OCI-M2 (cell line): ENCODE measurements around the gene UBR3.
"Not testable (repeated sequence)": the region's sequence is repeated elsewhere in the genome, so short reads cannot be mapped to it uniquely, and the experiment has no call there.

Experiments used
- DNase-seq: peaks from one replicate; lab custom pipeline; 2025; ENCODE audit not compliant: unreplicated experiment; lab: John Stamatoyannopoulos, UW

UBR3 gene

DNA sequence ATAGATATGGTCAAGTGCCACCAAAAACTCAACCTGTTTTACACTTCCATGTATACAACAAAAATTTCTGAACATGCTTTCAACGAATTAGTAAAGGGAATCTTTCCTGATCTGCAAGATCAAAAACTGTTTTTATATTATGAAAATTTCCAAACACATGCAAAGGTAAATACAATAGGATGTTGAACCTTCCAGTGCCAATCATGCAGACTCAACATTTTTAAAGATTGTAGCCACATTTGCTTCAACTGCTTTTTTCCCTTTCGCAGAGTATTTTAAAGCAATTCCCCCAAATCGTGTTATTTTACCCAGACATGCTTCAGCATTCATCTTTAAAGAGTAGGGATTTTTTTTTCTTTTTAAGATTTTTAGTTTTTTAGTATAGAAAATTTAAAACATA lies 40.3 kb downstream of the UBR3 start:
- DNase-seq, result no peak

- DNase-seq, result no peak
These were observed 41.7 kb downstream of the UBR3 start for GRCh38 chr2:169868951-169869350.

GRCh38 chr2:169871369-169871768 lies 44.1 kb downstream of the UBR3 start:
- not testable (repeated sequence) for DNase-seq

DNA sequence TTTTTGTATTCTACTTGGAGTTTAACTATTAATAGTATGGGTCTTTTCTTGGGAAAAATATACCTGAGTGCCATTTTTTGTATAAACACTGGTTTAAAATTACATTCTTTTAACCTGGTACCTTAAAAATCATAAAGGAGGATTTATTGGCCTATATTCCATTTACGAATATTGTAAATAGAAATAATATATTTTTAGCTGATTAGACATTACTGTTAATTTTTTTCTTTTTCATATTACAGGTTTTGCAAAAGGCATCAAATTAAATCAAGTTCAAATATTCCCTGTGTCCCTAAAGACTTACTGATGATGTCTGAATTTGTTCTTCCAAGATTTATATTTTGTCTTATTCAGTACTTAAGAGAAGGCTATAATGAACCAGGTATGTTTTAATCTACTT lies 44.7 kb downstream of the UBR3 start:
- DNase-seq, result no peak

GRCh38 chr2:169877398-169877797 lies 50.1 kb downstream of the UBR3 start:
- DNase-seq, result no peak

DNA sequence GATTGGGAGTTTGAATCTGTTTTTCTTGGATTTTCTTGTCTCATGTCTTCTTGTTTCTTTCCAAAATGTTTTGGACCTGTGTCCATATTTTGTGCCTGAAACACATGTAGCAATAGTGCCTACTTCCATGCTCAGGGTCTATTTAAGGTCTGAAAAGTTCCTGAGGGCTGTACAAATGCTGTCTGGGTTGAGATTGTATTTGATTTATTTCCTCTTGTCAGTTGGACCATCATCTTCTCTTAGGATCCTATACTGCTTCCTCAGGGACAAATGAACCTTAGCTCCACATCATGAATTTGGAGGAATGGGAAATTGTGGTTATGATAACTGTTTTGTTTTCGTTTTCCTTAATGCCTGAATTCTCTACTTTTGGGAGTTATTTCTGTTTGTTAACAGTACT lies 59.9 kb downstream of the UBR3 start:
- DNase-seq, result no peak

DNA sequence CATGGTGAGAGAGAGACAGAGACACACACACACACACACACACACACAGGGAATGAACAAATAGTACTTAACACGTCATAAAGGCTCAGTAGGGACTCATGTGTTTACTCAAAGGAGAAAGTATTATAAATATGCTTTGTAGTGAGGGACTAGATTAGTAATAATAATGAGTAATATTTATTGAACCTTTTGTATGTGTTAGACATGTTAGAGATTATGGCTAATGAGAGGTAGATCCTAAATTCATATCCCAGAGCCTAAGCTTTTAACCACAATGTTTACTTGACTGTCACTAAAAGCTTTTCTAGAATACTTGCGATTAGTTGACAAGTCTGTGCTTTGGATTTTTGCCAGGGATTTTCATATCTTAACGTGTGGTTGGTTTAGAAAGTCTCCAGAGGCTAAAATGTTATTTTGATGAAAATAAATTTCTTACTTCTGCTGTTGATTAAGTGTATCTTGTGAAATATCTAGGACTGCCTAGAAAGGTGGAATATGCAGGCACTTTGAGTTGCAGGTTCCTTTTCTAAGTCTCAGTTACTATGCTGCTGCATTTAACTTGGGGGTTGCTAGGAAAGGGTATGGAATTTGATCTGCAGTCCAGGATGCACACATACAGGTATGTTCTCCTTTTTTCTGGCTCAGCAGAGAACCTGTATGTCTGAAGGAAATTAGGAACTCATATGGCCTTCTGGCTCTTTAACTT lies 64.5 kb downstream of the UBR3 start:
- no peak for DNase-seq

- no peak for DNase-seq
These were observed 65.7 kb downstream of the UBR3 start for GRCh38 chr2:169892951-169893350.

- no peak for DNase-seq
These were observed 68.2 kb downstream of the UBR3 start for GRCh38 chr2:169895294-169895985.

GRCh38 chr2:169897834-169898233 lies 70.6 kb downstream of the UBR3 start:
- no peak for DNase-seq

DNA sequence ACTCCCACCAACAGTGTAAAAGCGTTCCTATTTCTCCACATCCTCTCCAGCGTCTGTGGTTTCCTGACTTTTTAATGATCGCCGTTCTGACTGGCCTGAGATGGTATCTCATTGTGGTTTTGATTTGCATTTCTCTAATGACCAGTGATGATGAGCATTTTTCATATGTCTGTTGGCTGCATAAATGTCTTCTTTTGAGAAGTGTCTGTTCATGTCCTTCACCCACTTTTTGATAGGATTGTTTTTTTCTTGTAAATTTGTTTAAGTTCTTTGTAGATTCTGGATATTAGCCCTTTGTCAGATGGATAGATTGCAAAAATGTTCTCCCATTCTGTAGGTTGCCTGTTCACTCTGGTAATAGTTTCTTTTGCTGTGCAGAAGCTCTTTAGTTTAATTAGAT lies 72.8 kb downstream of the UBR3 start:
- not testable (repeated sequence) for DNase-seq

- DNase-seq, result no peak
These were observed 73.4 kb downstream of the UBR3 start for GRCh38 chr2:169900686-169901085.

GRCh38 chr2:169906731-169907130 lies 79.5 kb downstream of the UBR3 start:
- no peak for DNase-seq

GRCh38 chr2:169909376-169909775 lies 82.1 kb downstream of the UBR3 start:
- no peak for DNase-seq

DNA sequence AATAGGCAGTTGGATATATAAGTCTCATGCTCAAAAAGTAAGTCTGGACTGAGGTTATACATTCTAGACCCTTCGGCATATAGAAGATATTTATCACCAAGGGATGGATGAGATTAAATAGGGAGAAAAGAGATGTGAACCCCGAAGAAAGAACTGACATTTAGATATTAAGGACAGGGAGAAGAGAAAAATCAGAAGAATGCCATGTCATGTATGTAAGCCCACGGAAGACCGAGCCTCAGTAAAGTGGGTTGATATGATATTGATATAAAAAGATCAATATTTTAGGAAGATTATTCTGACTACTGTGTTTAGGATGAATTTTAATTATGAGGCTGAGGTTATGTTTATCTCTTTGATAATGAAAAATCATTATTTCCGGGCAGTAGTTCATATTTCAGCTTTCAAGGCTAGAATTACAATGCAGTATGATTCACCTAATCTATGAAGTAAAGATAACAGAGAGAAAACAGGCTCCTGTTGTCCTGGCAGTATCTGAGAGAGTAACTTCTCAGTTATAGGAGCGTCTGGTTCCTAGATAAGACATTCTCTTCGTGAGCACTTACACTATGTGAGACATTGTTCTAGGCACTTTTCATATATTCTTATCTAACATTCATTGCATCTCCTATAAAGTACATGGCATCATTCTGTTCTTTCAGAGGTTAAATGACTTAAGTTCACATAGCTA lies 83.0 kb downstream of the UBR3 start:
- no peak for DNase-seq

DNA sequence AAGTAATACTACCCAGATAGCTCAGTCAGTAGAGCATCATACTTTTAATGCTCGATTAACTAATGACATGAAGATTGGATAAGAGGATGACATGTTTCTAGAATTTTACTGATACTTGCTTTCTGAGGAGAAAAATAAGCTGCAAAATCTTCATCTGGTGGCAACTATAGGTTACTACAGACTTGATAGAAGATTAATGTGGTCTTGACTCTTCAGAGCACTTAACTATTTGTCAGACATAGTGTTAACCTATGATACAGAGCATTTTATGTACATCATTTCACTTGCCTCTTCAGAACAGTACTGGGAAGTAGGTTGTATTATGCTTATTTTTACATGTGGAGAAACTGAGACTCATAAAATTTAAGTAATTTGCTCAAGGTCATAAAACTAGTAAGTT lies 83.9 kb downstream of the UBR3 start:
- DNase-seq, result no peak

- DNase-seq, result no peak
These were observed 89.4 kb downstream of the UBR3 start for GRCh38 chr2:169916623-169917022.

DNA sequence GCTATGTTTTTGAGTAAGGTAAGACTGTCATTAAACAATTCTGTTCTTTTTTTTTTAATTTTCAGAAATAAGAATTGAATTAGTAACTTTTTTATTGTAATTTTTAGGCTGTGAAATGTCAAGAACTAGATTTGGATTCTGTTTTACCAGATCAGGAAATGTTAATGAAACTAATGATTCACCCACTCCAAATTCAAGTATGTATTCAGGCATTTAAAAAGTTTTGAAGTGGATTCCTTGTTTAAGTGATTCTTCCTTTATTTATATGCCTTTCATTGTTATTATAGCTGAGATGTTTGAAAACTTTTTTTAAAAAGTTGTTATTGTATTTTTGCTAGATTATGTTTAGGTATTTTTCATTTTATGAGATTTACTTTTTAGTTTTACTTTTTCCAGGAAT lies 96.7 kb downstream of the UBR3 start:
- no peak for DNase-seq

- DNase-seq, result no peak
These were observed 98.7 kb downstream of the UBR3 start for GRCh38 chr2:169925968-169926367.

- DNase-seq, result no peak
These were observed 101.2 kb downstream of the UBR3 start for GRCh38 chr2:169928463-169928864.

- DNase-seq, result no peak
These were observed 106.0 kb downstream of the UBR3 start for GRCh38 chr2:169933124-169933711.

- DNase-seq, result not testable (repeated sequence)
These were observed 109.4 kb downstream of the UBR3 start for GRCh38 chr2:169936652-169937051.
